ENCODE data around the gene ARMC9.

- TF ChIP-seq EZH2 (IDR thresholded peaks at IDR 0.05; ENCODE audit: insufficient read depth, poor library complexity, severe bottlenecking) (no peak), EZH2phosphoT487 (IDR thresholded peaks at IDR 0.05; ENCODE audit: insufficient read depth, low read depth) (no peak)
Measured at GRCh38 chr2:231185886-231186285, 12.5 kb upstream of the ARMC9 start.
